ENCODE data around the gene TTC4.

TTC4 gene

DNA sequence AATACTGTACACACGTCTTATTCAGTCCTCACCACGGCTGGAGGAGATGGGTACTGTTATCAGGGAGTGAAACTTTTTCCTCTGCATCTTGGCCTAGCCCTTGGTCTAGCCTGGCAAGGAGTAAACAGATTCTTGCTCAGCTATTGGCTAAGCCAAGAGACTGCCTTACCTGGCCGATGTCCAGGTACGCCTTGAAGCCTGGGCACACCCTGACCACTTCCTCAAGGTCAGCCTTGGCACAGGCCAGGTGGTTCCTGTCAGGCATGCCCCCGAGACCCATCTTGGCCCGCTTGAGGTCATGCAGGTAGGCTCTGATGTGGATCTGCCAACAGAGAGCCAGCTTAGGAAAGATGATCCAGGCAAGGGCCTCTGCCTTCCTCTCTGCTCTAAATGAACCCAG is 66.5 kb downstream of the TTC4 start:
- no peak for DNase-seq

- no peak for DNase-seq
These were observed 66.9 kb downstream of the TTC4 start for GRCh38 chr1:54782588-54782987.

- no peak for DNase-seq
These were observed 68.4 kb downstream of the TTC4 start for GRCh38 chr1:54784066-54784465.

- no peak for DNase-seq
These were observed 71.1 kb downstream of the TTC4 start for GRCh38 chr1:54786778-54787177.

- no peak for DNase-seq
These were observed 71.9 kb downstream of the TTC4 start for GRCh38 chr1:54787604-54788003.

DNA sequence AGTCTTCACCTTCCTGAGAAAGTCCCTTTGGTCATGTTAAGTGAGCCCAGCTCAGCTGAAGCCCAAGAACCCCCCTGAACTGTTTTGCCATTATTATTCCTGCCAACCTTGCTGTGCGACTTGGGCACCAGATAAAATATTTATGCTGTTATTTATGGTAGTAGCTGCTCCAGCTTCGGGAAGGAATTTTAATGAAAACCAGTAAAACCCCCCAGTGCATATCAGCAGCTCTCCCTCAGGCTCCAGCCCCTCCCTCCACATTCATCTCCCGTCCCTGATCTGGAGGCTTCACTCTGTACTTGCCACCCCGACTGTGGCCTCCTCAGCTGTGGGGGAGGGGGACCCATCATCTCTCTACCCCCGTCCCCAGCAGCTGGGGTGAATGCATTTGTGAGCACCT is 72.8 kb downstream of the TTC4 start:
- no peak for DNase-seq

DNA sequence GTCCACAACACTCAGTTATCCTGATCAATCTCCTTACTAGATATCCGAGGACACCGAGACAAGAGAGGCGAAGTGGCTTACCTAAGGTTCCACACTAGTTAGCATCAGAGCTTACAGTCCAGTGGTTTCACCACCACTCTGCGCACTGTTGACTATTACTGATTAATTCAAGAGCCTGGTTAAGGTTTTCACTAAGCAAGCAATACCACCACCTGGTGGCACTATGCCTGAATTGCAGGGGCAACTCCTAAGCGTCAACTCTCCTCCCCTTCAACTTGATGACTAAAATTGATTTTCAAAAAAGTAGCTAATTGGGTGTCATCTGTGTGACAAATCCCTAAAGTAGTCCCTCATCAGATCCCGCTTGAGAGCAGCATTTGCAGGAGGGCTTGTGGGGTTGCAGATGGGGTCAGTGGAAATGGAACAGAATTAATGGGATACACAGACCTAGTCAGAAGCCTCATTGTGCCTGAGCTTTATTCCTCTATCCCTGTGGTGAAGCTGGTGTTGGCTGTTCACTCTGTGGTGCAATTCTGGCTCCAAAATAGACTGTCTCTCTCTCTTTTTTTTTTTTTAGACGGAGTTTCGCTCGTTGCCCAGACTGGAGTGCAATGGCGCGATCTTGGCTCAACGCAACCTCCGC is 76.3 kb downstream of the TTC4 start:
- no peak for DNase-seq
